ENCODE data around the gene MAPK7.

- TF ChIP-seq POLR2A (IDR thresholded peaks at IDR 0.05): no peak
- peak; percentile 98 to 100 (median 100) for TF ChIP-seq CTCF (IDR thresholded peaks at IDR 0.05)
- TF ChIP-seq POLR2AphosphoS5 (IDR thresholded peaks at IDR 0.05): peak; percentile 91
These were observed 15.8 kb upstream of the MAPK7 start, which contains the start of gene B9D1 for GRCh38 chr17:19362277-19363113.

Data from prostate gland (tissue), 2 donors.